HEK293 (cell line): ENCODE measurements around the gene PRSS50.

ENCODE experiments used
- CTCF ChIA-PET: fragments of 350-600 bp; formaldehyde crosslinking; extraction: SDS; loops from one replicate; lab custom pipeline; 2021; ENCODE audit warnings: antibody characterized with exemption; lab: Yijun Ruan, JAX
- POLR2A ChIA-PET: fragments of 300-600 bp; formaldehyde crosslinking; extraction: SDS; loops from one replicate; lab custom pipeline; 2020; ENCODE audit warnings: antibody characterized with exemption, inconsistent platforms; lab: Yijun Ruan, JAX
- H3K27ac ChIP-seq: fragments of 200-500 bp; sonication (Bioruptor generic); 2 replicates; pipeline ENCODE4 v1.5.1; 2014; ENCODE audit warnings: low read depth, low read length, control low read depth, inconsistent platforms; ENCODE audit errors: extremely low read depth
- H3K36me3 ChIP-seq, 2 experiments: fragments of 200-500 bp in 1 of 2; sonication (Bioruptor generic) in 1 of 2; 1 replicate in 1 of 2; 2 replicates in 1 of 2; pipeline ENCODE4 v1.5.1; 2014 to 2017; ENCODE audit warnings: inconsistent platforms in 2 of 2, low read length in 2 of 2; ENCODE audit not compliant: control insufficient read depth in 2 of 2, insufficient read depth in 1 of 2
- H3K4me1 ChIP-seq: fragments of 200-500 bp; sonication (Bioruptor generic); 2 replicates; pipeline ENCODE4 v1.5.1; 2014; ENCODE audit warnings: mild to moderate bottlenecking, low read length, inconsistent platforms; ENCODE audit not compliant: control insufficient read depth, insufficient read depth
- H3K4me3 ChIP-seq: 2 replicates; pipeline ENCODE4 v1.5.1; 2011; ENCODE audit warnings: low read depth, mild to moderate bottlenecking, control low read depth, low read length, moderate library complexity
- H3K9me3 ChIP-seq: fragments of 200-500 bp; sonication (Bioruptor generic); 2 replicates; pipeline ENCODE4 v1.5.1; 2014; ENCODE audit warnings: low read depth, low read length, inconsistent platforms; ENCODE audit not compliant: control insufficient read depth, insufficient read depth
- HOXA7 ChIP-seq: sonication (generic); formaldehyde crosslinking; IDR thresholded peaks from 2 replicates; pipeline ENCODE4 v1.8.1; 2022; ENCODE audit warnings: missing genetic modification reagents, borderline replicate concordance
- HOXC10 ChIP-seq: sonication (generic); formaldehyde crosslinking; IDR thresholded peaks from 2 replicates; pipeline ENCODE4 v1.8.1; 2023; ENCODE audit warnings: mild to moderate bottlenecking, missing genetic modification reagents
- INSM2 ChIP-seq: fragments of 450-650 bp; formaldehyde crosslinking; IDR thresholded peaks from 2 replicates; pipeline ENCODE4 v1.5.1; 2016; ENCODE audit warnings: missing biosample characterization, missing genetic modification characterization
- KLF1 ChIP-seq: fragments of 450-650 bp; formaldehyde crosslinking; IDR thresholded peaks from 2 replicates; pipeline ENCODE4 v1.5.1; 2016; ENCODE audit warnings: missing biosample characterization, missing genetic modification characterization
- KLF16 ChIP-seq: fragments of 450-650 bp; formaldehyde crosslinking; IDR thresholded peaks from 2 replicates; pipeline ENCODE4 v1.5.1; 2017; ENCODE audit warnings: missing biosample characterization, missing genetic modification characterization
- SETDB1 ChIP-seq: IDR thresholded peaks from one replicate; pipeline ENCODE4 v1.6.1; 2017; ENCODE audit warnings: mild to moderate bottlenecking, low read length, moderate library complexity, mixed read lengths; ENCODE audit not compliant: insufficient read length
- TCF7L2 ChIP-seq: IDR thresholded peaks from 2 replicates; pipeline ENCODE4 v1.6.1; 2011; ENCODE audit warnings: low read depth, mild to moderate bottlenecking, inconsistent platforms, low read length, moderate library complexity, borderline replicate concordance
- ZBTB1 ChIP-seq: fragments of 450-650 bp; formaldehyde crosslinking; IDR thresholded peaks from 2 replicates; pipeline ENCODE4 v1.5.1; 2016; ENCODE audit warnings: missing biosample characterization, missing genetic modification characterization
- ZBTB26 ChIP-seq: fragments of 450-650 bp; formaldehyde crosslinking; optimal IDR thresholded peaks from 2 replicates; pipeline ENCODE3; 2016; ENCODE audit warnings: missing biosample characterization, mild to moderate bottlenecking, missing genetic modification characterization
- ZBTB7A ChIP-seq: fragments of 450-650 bp; formaldehyde crosslinking; IDR thresholded peaks from 2 replicates; pipeline ENCODE4 v1.5.1; 2016; ENCODE audit warnings: low read depth, missing biosample characterization, missing genetic modification characterization
- ZFP3 ChIP-seq: fragments of 450-650 bp; formaldehyde crosslinking; IDR thresholded peaks from 2 replicates; pipeline ENCODE4 v1.5.1; 2016; ENCODE audit warnings: low read depth, missing biosample characterization, missing genetic modification characterization
- ZFP41 ChIP-seq: fragments of 450-650 bp; formaldehyde crosslinking; IDR thresholded peaks from 2 replicates; pipeline ENCODE4 v1.5.1; 2016; ENCODE audit warnings: missing biosample characterization, missing genetic modification characterization, borderline replicate concordance
- ZFP69B ChIP-seq: fragments of 450-650 bp; formaldehyde crosslinking; IDR thresholded peaks from 2 replicates; pipeline ENCODE4 v1.5.1; 2016; ENCODE audit warnings: missing biosample characterization, missing genetic modification characterization
- ZNF121 ChIP-seq: fragments of 450-650 bp; formaldehyde crosslinking; IDR thresholded peaks from 2 replicates; pipeline ENCODE4 v1.5.1; 2016; ENCODE audit warnings: missing biosample characterization, missing genetic modification characterization
- ZNF292 ChIP-seq: fragments of 450-650 bp; formaldehyde crosslinking; IDR thresholded peaks from 2 replicates; pipeline ENCODE4 v1.5.1; 2016; ENCODE audit warnings: low read depth, missing biosample characterization, missing genetic modification characterization, borderline replicate concordance
- ZNF311 ChIP-seq: fragments of 450-650 bp; formaldehyde crosslinking; IDR thresholded peaks from 2 replicates; pipeline ENCODE4 v1.5.1; 2017; ENCODE audit warnings: missing biosample characterization, missing genetic modification characterization, borderline replicate concordance
- ZNF362 ChIP-seq: fragments of 450-650 bp; formaldehyde crosslinking; IDR thresholded peaks from 2 replicates; pipeline ENCODE4 v1.5.1; 2016; ENCODE audit warnings: missing biosample characterization, missing genetic modification characterization
- ZNF394 ChIP-seq: fragments of 450-650 bp; formaldehyde crosslinking; IDR thresholded peaks from 2 replicates; pipeline ENCODE4 v1.5.1; 2016; ENCODE audit warnings: missing biosample characterization, missing genetic modification characterization, mild to moderate bottlenecking, moderate library complexity, borderline replicate concordance
- ZNF426 ChIP-seq: fragments of 450-650 bp; formaldehyde crosslinking; IDR thresholded peaks from 2 replicates; pipeline ENCODE4 v1.5.1; 2017; ENCODE audit warnings: missing biosample characterization, missing genetic modification characterization, mild to moderate bottlenecking, inconsistent platforms, moderate library complexity
- ZNF513 ChIP-seq: fragments of 450-650 bp; IDR thresholded peaks from 2 replicates; pipeline ENCODE4 v1.5.1; 2018; ENCODE audit warnings: missing biosample characterization, missing genetic modification characterization
- ZNF518A ChIP-seq: fragments of 450-650 bp; formaldehyde crosslinking; conservative IDR thresholded peaks from 2 replicates; pipeline ENCODE4 v1.5.1; 2016; ENCODE audit warnings: low read depth, missing biosample characterization, missing genetic modification characterization
- ZNF555 ChIP-seq: fragments of 450-650 bp; formaldehyde crosslinking; conservative IDR thresholded peaks from 2 replicates; pipeline ENCODE4 v1.5.1; 2017; ENCODE audit warnings: missing biosample characterization, mild to moderate bottlenecking, missing genetic modification characterization, inconsistent platforms
- ZNF645 ChIP-seq: fragments of 450-650 bp; formaldehyde crosslinking; IDR thresholded peaks from 2 replicates; pipeline ENCODE4; 2016; ENCODE audit warnings: missing biosample characterization, missing genetic modification characterization
- ZNF701 ChIP-seq: fragments of 450-650 bp; formaldehyde crosslinking; IDR thresholded peaks from 2 replicates; pipeline ENCODE4 v1.5.1; 2016; ENCODE audit warnings: missing biosample characterization, missing genetic modification characterization
- ZNF776 ChIP-seq: fragments of 450-650 bp; formaldehyde crosslinking; IDR thresholded peaks from 2 replicates; pipeline ENCODE4 v1.5.0; 2017; ENCODE audit warnings: missing biosample characterization, missing genetic modification characterization, borderline replicate concordance

The PRSS50 gene

GRCh38 chr3:46708401-46709156 is 9.1 kb downstream of the PRSS50 start (continued):
- TF ChIP-seq ZFP69B, result no peak
- no peak for TF ChIP-seq ZNF362 (tag by site-specific recombination)
- TF ChIP-seq ZFP41 (tag by site-specific recombination), result no peak
- no peak for TF ChIP-seq TCF7L2
- TF ChIP-seq KLF1 (tag by site-specific recombination), result no peak
- TF ChIP-seq ZNF121 (tag by site-specific recombination), result no peak
- no peak for TF ChIP-seq ZNF426 (tag by site-specific recombination)
- TF ChIP-seq ZNF513, result no peak
- TF ChIP-seq ZNF518A (tag by site-specific recombination), result no peak

GRCh38 chr3:46707601-46708011 is 10.1 kb downstream of the PRSS50 start:
- no peaks in the 10 kb centered on the region for H3K9me3 ChIP-seq
- no peaks in the 10 kb centered on the region for H3K36me3 ChIP-seq
- H3K4me1 ChIP-seq, result no peaks in the 10 kb centered on the region
- H3K4me3 ChIP-seq, result no peak overlapping the region
- ChIA-PET POLR2A (no interaction called here), CTCF (no interaction called here)
- H3K27ac ChIP-seq, result no peak overlapping the region
- TF ChIP-seq ZNF555 (no peak), SETDB1 (no peak), HOXA7 (CRISPR knock-in tag) (no peak), INSM2 (tag by site-specific recombination) (no peak), KLF16 (tag by site-specific recombination) (no peak), ZNF311 (tag by site-specific recombination) (no peak), ZNF776 (tag by site-specific recombination) (no peak), ZBTB1 (tag by site-specific recombination) (no peak), ZFP3 (tag by site-specific recombination) (no peak), ZFP69B (no peak), ZNF292 (tag by site-specific recombination) (no peak), ZBTB26 (tag by site-specific recombination) (no peak), ZBTB7A (tag by site-specific recombination) (no peak), ZNF701 (tag by site-specific recombination) (no peak), ZNF394 (no peak), HOXC10 (CRISPR knock-in tag) (no peak), ZNF645 (no peak), KLF1 (tag by site-specific recombination) (no peak)
